A673 (cell line): ENCODE results near the gene FITM2. TPM values are rescaled to one million over a fixed set of nuclear protein-coding genes. Genes with fewer than 3 reads are reported as not detected.
"Not testable (repeated sequence)": the region's sequence is repeated elsewhere in the genome, so short reads cannot be mapped to it uniquely, and the experiment has no call there.

ENCODE experiments used
- BruUV-seq: library from RNA; stranded (reverse); fragments of 400-500 nt; replicated peaks from 2 replicates; lab custom pipeline; 2021; lab: Mats Ljungman, UMichigan
- CTCF ChIA-PET: fragments of 300-600 bp; sonication (Branson Sonifier 250); formaldehyde crosslinking; loops from one replicate; lab custom pipeline; 2022; ENCODE audit warnings: antibody characterized with exemption; lab: Charles Lee
- POLR2A ChIA-PET: fragments of 300-600 bp; sonication (Branson Sonifier 250); formaldehyde crosslinking; loops from one replicate; lab custom pipeline; 2022; ENCODE audit warnings: antibody characterized with exemption; ENCODE audit not compliant: low non-redundant PET; lab: Charles Lee
- DNase-seq: peaks from one replicate; pipeline ENCODE4 v3.0.0-alpha.2; 2015; ENCODE audit warnings: low spot score
- H3K27ac ChIP-seq: fragments of 200-600 bp; sonication (generic); 2 replicates; pipeline ENCODE4 v1.5.1; 2016; ENCODE audit warnings: mixed run types, low read depth, mild to moderate bottlenecking, mixed read lengths, antibody characterized with exemption, low read length; ENCODE audit not compliant: poor library complexity, severe bottlenecking
- H3K27me3 ChIP-seq: fragments of 200-600 bp; sonication (generic); replicated peaks from 2 replicates; pipeline ENCODE4 v1.6.1; 2017; ENCODE audit warnings: mixed run types, low read depth, mild to moderate bottlenecking, mixed read lengths, antibody characterized with exemption, low read length; ENCODE audit not compliant: insufficient read depth, poor library complexity
- H3K36me3 ChIP-seq: fragments of 200-600 bp; sonication (generic); 2 replicates; pipeline ENCODE4 v1.6.1; 2016; ENCODE audit warnings: mixed run types, mild to moderate bottlenecking, mixed read lengths, antibody characterized with exemption, low read length; ENCODE audit not compliant: insufficient read depth, poor library complexity, severe bottlenecking
- H3K4me1 ChIP-seq: fragments of 200-600 bp; sonication (generic); 2 replicates; pipeline ENCODE4 v1.6.1; 2017; ENCODE audit warnings: mixed run types, mild to moderate bottlenecking, mixed read lengths, antibody characterized with exemption, low read length; ENCODE audit not compliant: insufficient read depth, poor library complexity, severe bottlenecking
- H3K4me3 ChIP-seq: fragments of 200-600 bp; sonication (generic); 2 replicates; pipeline ENCODE4 v1.5.1; 2016; ENCODE audit warnings: low read depth, mixed run types, mild to moderate bottlenecking, mixed read lengths, low read length; ENCODE audit not compliant: poor library complexity, severe bottlenecking
- H3K9me3 ChIP-seq: fragments of 200-600 bp; sonication (generic); 2 replicates; pipeline ENCODE4 v1.6.1; 2016; ENCODE audit warnings: mixed run types, low read depth, mild to moderate bottlenecking, mixed read lengths, antibody characterized with exemption, low read length; ENCODE audit not compliant: poor library complexity, severe bottlenecking
- EZH2 ChIP-seq: fragments of 200-600 bp; sonication (generic); IDR thresholded peaks from 2 replicates; pipeline ENCODE4 v1.6.1; 2017; ENCODE audit warnings: borderline replicate concordance, low read depth, mild to moderate bottlenecking, mixed read lengths, antibody characterized with exemption, low read length; ENCODE audit not compliant: poor library complexity, severe bottlenecking
- intact Hi-C: fragments of 100-400 bp; cut with micrococcal nuclease; formaldehyde crosslinking; loops from one replicate; pipeline ENCODE4 v1.10.0; 2022; ENCODE audit not compliant: unreplicated experiment
- total RNA-seq: library from RNA; stranded (reverse); gene quantifications from 2 replicates; pipeline ENCODE4 v1.2.3, GENCODE V29; 2021
- TF ChIP-seq, protein P1 (sequence below): fragments of 300-800, 200-600 bp; sonication (generic); conservative IDR thresholded peaks from 2 replicates; pipeline ENCODE4 v1.5.1; 2017; ENCODE audit warnings: low read depth, mild to moderate bottlenecking, antibody characterized with exemption, low read length, moderate library complexity, mixed read lengths

Gene FITM2
- total RNA-seq, 1 experiment from 2014 or later: 5.7 TPM

DNA sequence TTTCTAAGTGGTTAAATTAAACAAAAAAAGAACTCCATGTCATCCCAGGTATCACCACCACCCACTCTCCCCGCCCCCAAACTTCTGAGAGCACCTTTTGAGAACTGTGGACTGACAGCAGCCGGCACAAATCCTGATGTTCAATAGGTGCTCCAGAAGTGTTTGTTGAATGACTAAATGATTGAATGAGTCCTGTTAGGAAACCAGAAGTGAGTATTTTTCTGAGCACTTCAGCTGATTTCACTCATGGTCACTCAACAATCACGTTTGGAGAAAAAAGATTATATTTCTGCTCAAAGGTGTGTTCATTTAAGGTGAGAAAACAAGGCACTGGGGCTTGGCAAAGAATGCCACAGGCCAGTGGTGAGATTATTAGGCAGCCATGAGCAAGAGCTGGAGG is 38.3 kb upstream of the FITM2 start:
- H3K36me3 ChIP-seq: no peaks in the 10 kb centered on the region
- POLR2A ChIA-PET: no interaction called here
- H3K27me3 ChIP-seq: no peaks in the 10 kb centered on the region
- CTCF ChIA-PET: no interaction called here
- no peak overlapping the region for H3K4me3 ChIP-seq
- no peak overlapping the region for H3K27ac ChIP-seq
- no peaks in the 10 kb centered on the region for H3K4me1 ChIP-seq
- DNase-seq: no peak
- no TSS peak for BruUV-seq
- intact Hi-C loops: no loop called here
- no peaks in the 10 kb centered on the region for H3K9me3 ChIP-seq
- TF ChIP-seq EZH2: no peak

DNA sequence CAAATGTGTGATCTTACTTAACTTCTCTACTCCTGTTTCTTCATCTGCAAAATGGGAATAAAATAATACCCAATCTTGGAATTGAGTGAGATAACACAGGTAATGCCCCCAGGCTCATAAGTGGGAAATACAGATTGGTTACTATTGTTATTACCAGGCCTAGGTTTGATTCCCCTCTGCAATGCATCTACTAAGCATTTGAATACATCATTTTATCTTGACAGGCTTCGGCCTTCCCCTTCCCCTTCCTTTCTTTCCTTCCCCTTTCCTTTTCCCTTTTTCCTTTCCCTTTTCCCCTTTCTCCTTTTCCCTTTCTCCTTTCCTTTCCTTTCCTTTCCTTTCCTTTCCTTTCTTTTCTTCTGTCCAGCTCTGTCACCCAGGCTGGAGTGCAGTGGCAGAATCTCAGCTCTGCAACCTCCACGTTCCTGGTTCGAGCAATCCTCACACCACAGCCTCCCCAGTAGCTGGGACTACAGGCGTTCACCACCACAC is 37.2 kb upstream of the FITM2 start:
- ChIA-PET CTCF (no interaction called here), POLR2A (interaction anchor here (0.7 kb wide), 1 partner anchor 23 kb away, joined by 15 read pairs; no protein-coding TSS in a partner anchor)
- Histone ChIP-seq H3K27me3 (no peaks in the 10 kb centered on the region), H3K4me1 (no peaks in the 10 kb centered on the region), H3K4me3 (no peak overlapping the region), H3K27ac (no peak overlapping the region), H3K36me3 (no peaks in the 10 kb centered on the region), H3K9me3 (no peaks in the 10 kb centered on the region)
- BruUV-seq: no TSS peak
- TF ChIP-seq, protein P1, sequence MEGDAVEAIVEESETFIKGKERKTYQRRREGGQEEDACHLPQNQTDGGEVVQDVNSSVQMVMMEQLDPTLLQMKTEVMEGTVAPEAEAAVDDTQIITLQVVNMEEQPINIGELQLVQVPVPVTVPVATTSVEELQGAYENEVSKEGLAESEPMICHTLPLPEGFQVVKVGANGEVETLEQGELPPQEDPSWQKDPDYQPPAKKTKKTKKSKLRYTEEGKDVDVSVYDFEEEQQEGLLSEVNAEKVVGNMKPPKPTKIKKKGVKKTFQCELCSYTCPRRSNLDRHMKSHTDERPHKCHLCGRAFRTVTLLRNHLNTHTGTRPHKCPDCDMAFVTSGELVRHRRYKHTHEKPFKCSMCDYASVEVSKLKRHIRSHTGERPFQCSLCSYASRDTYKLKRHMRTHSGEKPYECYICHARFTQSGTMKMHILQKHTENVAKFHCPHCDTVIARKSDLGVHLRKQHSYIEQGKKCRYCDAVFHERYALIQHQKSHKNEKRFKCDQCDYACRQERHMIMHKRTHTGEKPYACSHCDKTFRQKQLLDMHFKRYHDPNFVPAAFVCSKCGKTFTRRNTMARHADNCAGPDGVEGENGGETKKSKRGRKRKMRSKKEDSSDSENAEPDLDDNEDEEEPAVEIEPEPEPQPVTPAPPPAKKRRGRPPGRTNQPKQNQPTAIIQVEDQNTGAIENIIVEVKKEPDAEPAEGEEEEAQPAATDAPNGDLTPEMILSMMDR: no peak
- TF ChIP-seq EZH2: no peak
- intact Hi-C loops: no loop called here
- no peak for DNase-seq

DNA sequence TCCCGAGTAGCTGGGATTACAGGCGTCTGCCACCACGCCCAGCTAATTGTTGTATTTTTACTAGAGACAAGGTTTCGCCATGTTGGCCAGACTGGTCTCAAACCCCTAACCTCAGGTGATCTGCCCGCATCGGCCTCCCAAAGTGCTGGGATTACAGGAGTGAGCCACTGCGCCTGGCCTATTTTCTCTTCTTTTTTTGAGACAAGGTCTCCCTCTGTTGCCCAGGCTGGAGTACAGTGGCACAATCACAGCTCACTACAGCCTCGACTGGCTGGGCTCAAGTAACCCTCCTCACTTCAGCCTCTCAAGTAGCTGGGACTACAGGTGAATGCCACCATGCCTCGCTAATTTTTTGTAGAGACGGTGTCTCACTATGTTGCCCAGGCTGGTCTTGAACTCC is 34.9 kb upstream of the FITM2 start:
- H3K4me3 ChIP-seq, BruUV-seq, H3K27me3 ChIP-seq, intact Hi-C loops, H3K27ac ChIP-seq, CTCF ChIA-PET, DNase-seq, POLR2A ChIA-PET, H3K9me3 ChIP-seq, H3K36me3 ChIP-seq, H3K4me1 ChIP-seq: not testable (repeated sequence)

DNA sequence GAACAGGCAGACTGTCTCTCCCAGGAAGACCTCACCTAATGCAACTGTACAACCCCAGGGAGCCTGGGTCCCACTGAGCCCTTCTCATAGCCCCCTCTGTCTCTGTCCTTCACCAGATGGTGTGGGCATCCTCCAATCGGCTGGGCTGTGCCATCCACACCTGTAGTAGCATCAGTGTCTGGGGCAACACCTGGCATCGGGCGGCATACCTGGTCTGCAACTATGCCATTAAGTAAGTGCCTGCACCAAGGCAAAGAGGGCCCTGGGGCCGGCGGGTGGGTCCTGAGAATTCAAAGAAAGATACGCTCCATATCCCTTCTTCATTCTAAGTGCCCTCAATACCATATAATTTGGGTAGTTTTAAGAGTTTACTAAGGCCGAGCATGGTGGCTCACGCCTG is 34.1 kb upstream of the FITM2 start:
- Histone ChIP-seq H3K27me3 (no peaks in the 10 kb centered on the region), H3K9me3 (no peaks in the 10 kb centered on the region), H3K36me3 (no peaks in the 10 kb centered on the region), H3K4me3 (no peak overlapping the region), H3K27ac (no peak overlapping the region), H3K4me1 (no peaks in the 10 kb centered on the region)
- TF ChIP-seq, protein P1: no peak
- no peak for TF ChIP-seq EZH2
- DNase-seq: no peak
- intact Hi-C loops: no loop called here
- ChIA-PET POLR2A (no interaction called here), CTCF (no interaction called here)
- no TSS peak for BruUV-seq
